ENCODE measurements around the gene LRP1B.

GRCh38 chr2:141464995-141465394 lies 665.8 kb downstream of the LRP1B start:
- TF ChIP-seq CTCF (IDR thresholded peaks at IDR 0.05): no peak
- no peak for TF ChIP-seq ZFX (IDR thresholded peaks at IDR 0.05; ENCODE audit: borderline replicate concordance)
